HG02759 (cell line): ENCODE results near the gene ACADS.

Experiments
- ATAC-seq: cut with Tn5 transposase; IDR thresholded peaks from one replicate; pipeline ENCODE4 v1.9.1; 2021; ENCODE audit warnings: mild to moderate bottlenecking, moderate library complexity; ENCODE audit not compliant: unreplicated experiment

ACADS gene, protein sequence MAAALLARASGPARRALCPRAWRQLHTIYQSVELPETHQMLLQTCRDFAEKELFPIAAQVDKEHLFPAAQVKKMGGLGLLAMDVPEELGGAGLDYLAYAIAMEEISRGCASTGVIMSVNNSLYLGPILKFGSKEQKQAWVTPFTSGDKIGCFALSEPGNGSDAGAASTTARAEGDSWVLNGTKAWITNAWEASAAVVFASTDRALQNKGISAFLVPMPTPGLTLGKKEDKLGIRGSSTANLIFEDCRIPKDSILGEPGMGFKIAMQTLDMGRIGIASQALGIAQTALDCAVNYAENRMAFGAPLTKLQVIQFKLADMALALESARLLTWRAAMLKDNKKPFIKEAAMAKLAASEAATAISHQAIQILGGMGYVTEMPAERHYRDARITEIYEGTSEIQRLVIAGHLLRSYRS

DNA sequence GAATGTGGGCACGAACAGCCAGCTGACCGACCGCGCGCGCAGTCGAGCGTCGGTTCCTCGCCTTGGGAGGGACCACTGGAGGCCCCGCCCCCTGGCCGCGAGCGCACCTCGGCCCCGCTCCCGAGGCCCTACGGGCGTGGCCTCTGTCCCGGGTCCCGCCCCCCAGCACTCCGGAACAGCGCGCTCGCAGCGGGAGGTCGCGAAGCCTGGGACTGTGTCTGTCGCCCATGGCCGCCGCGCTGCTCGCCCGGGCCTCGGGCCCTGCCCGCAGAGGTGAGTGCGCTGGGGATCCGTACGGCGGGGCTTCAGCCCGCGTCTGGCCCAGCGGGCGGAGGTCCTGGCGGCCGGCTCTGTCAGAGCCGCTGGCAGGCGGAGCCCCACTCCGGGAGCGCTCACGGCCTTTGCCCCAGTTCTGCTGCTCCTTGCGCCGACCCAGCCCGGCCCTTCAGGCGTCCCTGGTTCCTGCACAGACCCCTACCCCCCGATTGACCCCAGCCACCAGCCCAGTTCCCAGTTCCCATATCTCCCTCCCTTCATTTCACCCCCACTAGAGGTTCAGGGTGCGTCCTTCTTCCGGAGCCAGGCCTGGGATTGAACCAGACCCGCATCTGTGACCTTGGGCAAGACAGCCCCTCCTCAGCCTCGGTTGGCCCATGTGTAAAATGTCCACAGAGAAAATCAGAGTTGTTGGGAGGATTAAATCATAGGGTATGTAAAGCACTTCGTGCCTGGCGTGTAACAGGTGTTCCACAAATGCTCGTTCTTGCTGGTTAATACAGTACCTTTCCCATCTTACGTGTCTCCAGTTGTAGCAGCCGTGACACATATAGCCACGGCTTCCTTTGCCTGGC, at the start of gene ACADS:
Gene ACADS, plus strand, starts transcription at position 168 of the 851 bp plus-strand sequence. Its CDS starts 60 bp downstream, at position 228.
- peak; percentile 98 for ATAC-seq

DNA sequence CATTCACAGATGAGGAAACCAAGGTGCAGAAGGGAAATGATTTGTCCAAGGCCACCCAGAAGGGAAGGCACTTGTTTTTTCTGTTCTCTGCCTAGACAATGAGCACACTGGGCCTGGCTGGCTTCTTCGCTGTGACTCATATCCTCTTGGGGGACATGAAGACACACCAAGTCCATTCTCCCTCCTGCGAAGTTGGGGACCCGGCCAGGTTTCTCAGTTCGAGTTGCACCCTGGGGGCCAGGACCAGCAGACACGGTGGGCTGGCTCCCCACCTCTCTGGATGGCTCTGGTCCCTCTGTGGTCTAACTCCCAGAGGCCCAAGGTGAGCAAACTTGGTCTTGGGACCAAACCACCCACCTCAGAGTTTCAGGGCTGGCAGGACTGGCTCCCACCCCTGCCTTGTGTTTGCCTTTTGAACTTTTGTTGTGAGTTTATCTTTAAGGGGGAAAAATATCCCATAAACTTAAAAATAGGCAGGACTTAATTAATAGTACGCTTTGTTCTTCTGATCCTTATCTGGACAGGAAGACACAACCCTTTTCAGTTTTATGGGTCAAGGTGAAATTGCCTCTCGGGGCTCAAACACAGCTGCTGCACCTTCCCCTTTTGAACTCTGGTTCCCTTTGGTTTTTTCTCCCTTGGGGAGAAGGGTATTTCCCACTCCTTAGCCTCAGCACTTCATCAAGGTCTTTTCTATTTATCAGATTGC, 47.7 kb upstream of the ACADS start:
- ATAC-seq, result peak; percentile 59

DNA sequence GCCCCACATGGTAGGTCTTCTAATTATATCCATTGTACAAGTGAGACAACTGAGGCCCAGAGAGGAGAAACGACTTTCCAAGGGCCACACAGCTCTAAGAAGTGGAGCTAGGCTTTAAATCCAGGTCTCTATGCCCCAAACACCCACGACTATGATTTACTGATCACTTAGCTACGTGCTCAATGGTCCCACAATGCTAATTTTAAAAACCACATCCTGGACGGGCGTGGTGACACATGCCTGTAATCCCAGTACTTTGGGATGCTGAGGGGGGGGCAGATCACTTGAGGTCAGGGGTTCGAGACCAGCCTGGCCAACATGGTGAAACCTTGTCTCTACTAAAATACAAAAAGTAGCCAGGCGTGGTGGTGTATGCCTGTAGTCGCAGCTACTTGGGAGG, 47.1 kb upstream of the ACADS start:
- no peak for ATAC-seq

- no peak for ATAC-seq
Measured at GRCh38 chr12:120680165-120680738, 45.4 kb upstream of the ACADS start.

DNA sequence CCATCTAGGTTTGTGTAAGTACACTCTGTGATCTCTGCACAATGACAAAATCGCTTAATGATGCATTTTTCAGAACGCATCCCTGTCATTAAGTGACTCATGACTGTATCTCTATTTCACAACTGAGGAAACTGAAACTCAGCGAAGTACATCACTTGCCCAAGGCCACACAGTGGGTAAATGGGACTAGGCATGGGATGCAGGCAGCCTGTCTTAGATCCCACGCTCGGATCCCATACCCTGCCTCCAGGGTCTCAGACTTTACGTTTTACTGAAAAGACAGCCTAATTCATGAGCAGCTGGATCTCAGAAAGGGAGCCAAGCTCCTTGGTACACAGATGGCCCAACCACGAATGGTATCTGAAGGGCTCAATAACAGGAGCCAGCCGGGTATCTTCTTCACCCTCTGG, 41.1 kb upstream of the ACADS start:
- no peak for ATAC-seq

- no peak for ATAC-seq
Measured at GRCh38 chr12:120685522-120685921, 40.1 kb upstream of the ACADS start.

DNA sequence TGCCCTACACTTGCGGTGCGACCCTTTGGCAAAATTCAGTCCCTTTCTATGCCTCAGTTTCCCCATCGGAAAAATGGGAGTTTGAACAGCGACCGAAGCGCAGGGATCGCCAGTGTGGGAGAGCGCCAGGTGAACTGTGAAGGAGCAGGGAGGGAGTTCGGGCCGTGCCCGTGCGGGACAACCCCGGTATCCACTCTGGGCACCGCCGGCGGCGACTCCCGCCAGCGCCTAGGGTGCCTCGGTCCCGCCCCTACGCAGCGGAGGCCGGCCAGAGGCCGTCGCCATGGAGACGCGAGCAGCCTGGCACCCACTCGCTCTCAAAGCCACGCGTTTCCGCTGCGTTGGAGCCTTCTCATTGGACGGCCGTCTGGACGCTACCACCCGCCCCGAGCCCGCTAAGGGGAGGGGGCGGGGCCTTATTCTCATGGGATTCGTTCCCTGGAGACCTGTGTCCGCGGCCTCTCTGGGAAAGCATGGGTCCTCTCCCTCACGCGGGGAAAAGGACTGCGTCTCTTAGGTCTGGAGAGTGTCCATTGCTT, 39.4 kb upstream of the ACADS start:
- ATAC-seq, result peak; percentile 70

DNA sequence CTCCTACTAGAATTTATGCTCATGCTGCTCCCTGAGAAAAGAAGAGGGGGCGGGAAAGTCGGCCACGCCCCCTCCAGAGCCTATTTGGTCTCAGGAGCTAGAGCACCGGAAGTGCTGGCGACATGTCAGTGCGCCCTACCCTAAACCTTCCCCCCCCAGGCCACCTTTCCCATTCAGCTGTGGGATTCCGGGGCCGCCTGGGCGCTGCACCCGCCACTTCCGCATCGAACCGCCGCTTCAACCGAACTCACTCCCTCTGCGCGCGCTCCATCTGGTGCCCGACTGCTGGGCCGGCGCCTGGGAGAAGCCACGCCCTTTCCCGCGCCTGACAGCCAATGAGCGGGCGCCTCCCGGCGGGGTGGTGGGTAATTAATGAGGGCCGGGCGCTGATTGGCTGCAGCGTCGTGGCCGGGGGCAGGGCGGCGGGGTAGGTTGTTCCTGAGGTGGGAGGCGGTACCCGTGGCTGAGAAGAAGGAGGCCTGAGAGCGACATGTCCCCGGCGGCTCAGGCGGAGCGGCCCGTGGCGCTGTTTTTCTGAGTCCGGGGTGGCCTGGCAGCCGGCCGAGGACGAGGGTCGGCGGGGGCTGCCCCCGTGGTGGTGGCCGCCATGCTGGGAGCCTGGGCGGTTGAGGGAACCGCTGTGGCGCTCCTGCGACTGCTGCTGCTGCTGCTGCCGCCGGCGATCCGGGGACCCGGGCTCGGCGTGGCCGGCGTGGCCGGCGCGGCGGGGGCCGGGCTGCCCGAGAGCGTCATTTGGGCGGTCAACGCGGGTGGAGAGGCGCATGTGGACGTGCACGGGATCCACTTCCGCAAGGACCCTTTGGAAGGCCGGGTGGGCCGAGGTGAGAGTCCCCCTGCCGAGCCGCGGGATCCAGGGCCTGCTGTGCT, 38.7 kb upstream of the ACADS start, which contains the start of gene MLEC:
Gene MLEC, plus strand, starts transcription at position 460 of the 888 bp plus-strand sequence. Its CDS starts 148 bp downstream, at position 608.
- ATAC-seq, result peak; percentile 74

- no peak for ATAC-seq
Measured at GRCh38 chr12:120687578-120688289, 37.9 kb upstream of the ACADS start.

DNA sequence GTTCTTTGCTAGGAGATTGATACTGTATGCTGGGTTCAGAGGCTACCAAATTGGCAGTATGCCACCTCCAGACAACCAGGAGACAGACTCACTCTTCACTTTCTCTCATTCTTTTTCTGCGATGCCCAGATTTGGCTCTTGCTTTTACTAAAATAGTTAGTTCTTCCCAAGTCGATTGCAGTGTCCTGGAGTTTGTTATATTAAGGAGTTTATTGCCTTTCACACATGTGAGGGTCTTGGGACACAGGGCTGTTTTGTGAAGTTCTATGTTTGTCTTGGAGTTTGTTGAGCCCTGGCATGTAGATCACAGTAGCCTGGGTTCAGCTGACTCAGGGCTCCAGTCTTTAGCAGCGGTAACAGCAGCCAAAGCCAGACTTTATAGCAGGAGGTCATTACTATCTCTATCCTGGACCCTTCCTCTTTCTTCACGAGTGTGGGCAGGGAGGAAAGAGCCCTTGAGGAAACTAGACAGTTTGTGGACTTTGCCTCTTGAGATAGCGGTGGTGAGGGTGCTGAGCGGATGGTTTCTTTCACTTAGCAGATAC, 37.0 kb upstream of the ACADS start:
- no peak for ATAC-seq

GRCh38 chr12:120689397-120690082, 36.1 kb upstream of the ACADS start:
- no peak for ATAC-seq

GRCh38 chr12:120690083-120690450, 35.6 kb upstream of the ACADS start:
- no peak for ATAC-seq

GRCh38 chr12:120690978-120691377, 34.6 kb upstream of the ACADS start:
- ATAC-seq, result no peak

DNA sequence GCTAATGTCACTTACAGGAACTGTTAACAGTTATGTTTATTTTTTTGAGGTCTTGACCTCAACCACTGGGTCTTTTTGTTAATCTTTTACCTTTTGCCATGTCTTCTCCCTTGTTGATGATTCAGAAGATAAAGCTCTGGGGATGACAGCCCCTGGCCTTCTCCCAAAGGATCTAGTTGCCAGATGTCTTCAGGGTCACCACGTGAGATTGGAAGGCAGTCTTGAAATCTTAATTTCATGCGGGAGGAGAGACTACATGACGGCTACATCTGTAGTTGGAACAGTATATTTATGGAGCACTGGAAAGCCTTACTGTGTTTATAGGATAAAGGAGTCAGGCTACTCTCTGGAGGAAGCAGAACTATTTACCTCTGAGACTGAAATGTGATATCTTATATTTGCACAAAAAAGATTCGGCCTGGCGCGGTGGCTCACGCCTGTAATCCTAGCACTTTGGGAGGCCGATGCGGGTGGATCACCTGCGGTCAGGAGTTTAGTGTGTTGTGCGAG, 33.0 kb upstream of the ACADS start:
- no peak for ATAC-seq

GRCh38 chr12:120693848-120694247, 31.8 kb upstream of the ACADS start:
- ATAC-seq, result no peak

- no peak for ATAC-seq
Measured at GRCh38 chr12:120696626-120697025, 29.0 kb upstream of the ACADS start.

DNA sequence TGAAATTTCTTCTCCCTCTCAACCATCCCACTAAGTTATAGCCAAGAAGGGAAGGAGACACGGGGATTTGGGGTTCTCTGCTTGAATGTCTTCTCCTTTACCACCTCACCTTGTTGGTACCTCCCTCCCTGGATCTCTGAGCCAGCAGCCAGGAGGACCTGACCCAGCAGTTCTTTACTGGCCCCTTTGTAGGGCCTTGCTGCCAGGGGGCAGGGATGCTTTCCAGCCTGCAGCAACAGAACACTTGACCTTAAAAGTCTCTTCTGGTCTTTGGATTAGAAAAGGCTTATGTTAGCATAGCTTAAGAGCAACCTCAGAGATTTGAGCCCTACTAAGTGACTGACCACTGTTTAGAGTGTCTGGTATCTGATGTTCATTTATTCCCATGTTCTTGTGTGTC, 28.3 kb upstream of the ACADS start:
- ATAC-seq, result no peak

- no peak for ATAC-seq
Measured at GRCh38 chr12:120698665-120699064, 27.0 kb upstream of the ACADS start.
